Mammary epithelial cell (primary cell): ENCODE results near the gene ST6GAL2.

Experiments
- CTCF ChIP-seq, 2 donors: IDR thresholded peaks in 1 of 2; conservative IDR thresholded peaks in 1 of 2; 2 replicates each; pipeline ENCODE4 v1.5.1; 2011 to 2012; ENCODE audit warnings: inconsistent platforms in 2 of 2, low read length in 2 of 2, mild to moderate bottlenecking in 2 of 2, control low read depth in 1 of 2, low read depth in 1 of 2; ENCODE audit not compliant: insufficient read depth in 1 of 2; ENCODE audit errors: extremely low read depth in 1 of 2
- EZH2 ChIP-seq: IDR thresholded peaks from 2 replicates; pipeline ENCODE4 v1.6.1; 2012; ENCODE audit warnings: low read length, inconsistent platforms, borderline replicate concordance

GRCh38 chr2:106851881-106852501 lies 34.0 kb downstream of the ST6GAL2 start:
- TF ChIP-seq EZH2 (no peak), CTCF (conservative IDR thresholded peaks at IDR 0.05 in 1 of 2, IDR thresholded peaks at IDR 0.05 in 1 of 2; ENCODE audit: extremely low read depth in 1 of 2, insufficient read depth in 1 of 2, low read depth in 1 of 2, low read length in 2 of 2) (no peak)
